Left lung (tissue), 10 donors: ENCODE data around the gene PLA2G4F. TPM values are rescaled to one million over a fixed set of nuclear protein-coding genes. Genes with fewer than 3 reads are reported as not detected.

Source experiments
- ATAC-seq: fragments of 200-7000 bp; cut with Tn5 transposase; one replicate; pipeline ENCODE4 v1.9.1; 2020; ENCODE audit warnings: moderate library complexity
- DNase-seq, 4 donors: peaks; one replicate each; pipeline ENCODE4 v3.0.0-alpha.2; 2013 to 2020
- H3K27ac ChIP-seq, 2 donors: fragments of 200-600 bp; sonication (generic) in 1 of 2; one replicate each; pipeline versions ENCODE4 v1.5.0 to v1.8.0; 2020 to 2021
- H3K27me3 ChIP-seq, 2 donors: fragments of 200-600 bp; sonication (generic) in 1 of 2; one replicate each; pipeline versions ENCODE4 v1.5.0 to v1.8.0; 2020 to 2021
- H3K36me3 ChIP-seq, 2 donors: fragments of 200-600 bp; sonication (generic) in 1 of 2; one replicate each; pipeline versions ENCODE4 v1.5.0 to v1.8.0; 2020 to 2021
- H3K4me1 ChIP-seq, 2 donors: fragments of 200-600 bp; one replicate each; pipeline ENCODE4 v1.8.0; 2021
- H3K4me3 ChIP-seq, 2 donors: fragments of 200-600 bp; sonication (generic) in 1 of 2; one replicate each; pipeline versions ENCODE4 v1.5.0 to v1.8.0; 2020 to 2021; ENCODE audit warnings: mild to moderate bottlenecking in 1 of 2
- H3K9me3 ChIP-seq, 2 donors: fragments of 200-600 bp; sonication (generic) in 1 of 2; one replicate each; pipeline versions ENCODE4 v1.5.0 to v1.8.0; 2020 to 2021
- CTCF ChIP-seq, 2 donors: fragments of 200-600 bp; sonication (generic) in 1 of 2; IDR thresholded peaks; one replicate each; pipeline versions ENCODE4 v1.5.0 to v1.8.0; 2021; ENCODE audit warnings: antibody characterized with exemption in 2 of 2
- intact Hi-C, 2 donors: fragments of 100-400 bp; cut with DNase I; formaldehyde crosslinking; loops; one replicate each; pipeline versions ENCODE4 v1.11.2 to v1.14.2; 2022
- polyA plus RNA-seq, 6 donors: library from polyadenylated mRNA; unstranded; fragments of 120-200 nt; gene quantifications; one replicate each; pipeline ENCODE4 v1.2.1, GENCODE V29; 2013; ENCODE audit not compliant: insufficient read length in 6 of 6
- total RNA-seq, 2 donors: library from RNA; stranded (reverse); fragmentation: NEBNext Ultra II Directional; extraction: Animal tissue kit (Norgen Biotek cat#: 25700); gene quantifications; one replicate each; pipeline ENCODE4 v1.2.1, GENCODE V29; 2021
- donor health status: DM: no; HTN: yes; CAD: no.
- donor health status: DM: no; HTN: no; CAD: no.

The PLA2G4F gene
- total and polyA plus RNA-seq, 8 donors: 3.1 to 100 (median 12.7) TPM

GRCh38 chr15:42150219-42150970, 6.0 kb downstream of the PLA2G4F start:
- ATAC-seq: peak; percentile 2
- Histone ChIP-seq H3K4me3 (no peak overlapping the region), H3K4me1 (peaks cover 4 to 7% of the 10 kb centered on the region in 2 donors), H3K9me3 (no peaks in the 10 kb centered on the region), H3K27ac (no peak overlapping the region), H3K27me3 (no peaks in the 10 kb centered on the region), H3K36me3 (no peaks in the 10 kb centered on the region)
- intact Hi-C loops: no loop called here
- no peak for TF ChIP-seq CTCF (IDR thresholded peaks at IDR 0.05)
- DNase-seq: peak in 1 of 4 donors; percentile 40

GRCh38 chr15:42149493-42150218, 6.8 kb downstream of the PLA2G4F start:
- no peak overlapping the region for H3K27ac ChIP-seq
- DNase-seq (no peak), ATAC-seq (no peak)
- H3K27me3 ChIP-seq: no peaks in the 10 kb centered on the region
- no peaks in the 10 kb centered on the region for H3K36me3 ChIP-seq
- no peak for TF ChIP-seq CTCF (IDR thresholded peaks at IDR 0.05)
- no peak overlapping the region for H3K4me3 ChIP-seq
- peaks cover 4 to 7% of the 10 kb centered on the region in 2 donors for H3K4me1 ChIP-seq
- no peaks in the 10 kb centered on the region for H3K9me3 ChIP-seq
- intact Hi-C loops: no loop called here

- H3K27ac ChIP-seq: no peak overlapping the region
- H3K9me3 ChIP-seq: no peaks in the 10 kb centered on the region
- DNase-seq (no peak), ATAC-seq (no peak)
- TF ChIP-seq CTCF (IDR thresholded peaks at IDR 0.05): no peak
- no peaks in the 10 kb centered on the region for H3K27me3 ChIP-seq
- peaks cover 4 to 7% of the 10 kb centered on the region in 2 donors for H3K4me1 ChIP-seq
- H3K4me3 ChIP-seq: no peak overlapping the region
- H3K36me3 ChIP-seq: no peaks in the 10 kb centered on the region
- intact Hi-C loops: no loop called here
These were observed 7.5 kb downstream of the PLA2G4F start for GRCh38 chr15:42148808-42149492.

DNA sequence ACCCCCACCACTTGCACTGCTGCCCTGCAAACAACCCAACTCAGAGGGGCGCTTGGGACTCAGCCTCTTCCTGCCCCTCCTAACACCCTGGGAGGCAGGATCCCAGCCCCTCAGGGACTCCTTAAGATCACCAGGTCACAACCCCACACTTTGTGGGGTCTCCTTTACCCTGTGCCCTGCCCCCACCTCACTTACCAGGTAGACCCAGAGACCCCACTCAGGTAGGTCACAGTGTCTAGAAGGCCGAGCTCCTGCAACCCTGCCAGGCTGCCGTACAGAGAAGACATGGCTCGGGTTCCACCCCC, 9.1 kb downstream of the PLA2G4F start:
- no peak for TF ChIP-seq CTCF (IDR thresholded peaks at IDR 0.05)

More for the DNA sequence above, 9.1 kb downstream of the PLA2G4F start:
- H3K27ac ChIP-seq: no peak overlapping the region
- ATAC-seq: no peak
- H3K4me3 ChIP-seq: no peak overlapping the region
- no peaks in the 10 kb centered on the region for H3K9me3 ChIP-seq
- no peak for DNase-seq
- intact Hi-C loops: no loop called here
- H3K27me3 ChIP-seq: no peaks in the 10 kb centered on the region
- peaks cover 4 to 7% of the 10 kb centered on the region in 2 donors for H3K4me1 ChIP-seq
- H3K36me3 ChIP-seq: no peaks in the 10 kb centered on the region
